AG20443 (cell line): ENCODE measurements around the gene TSPEAR.
"Not testable (repeated sequence)": the region's sequence is repeated elsewhere in the genome, so short reads cannot be mapped to it uniquely, and the experiment has no call there.

Experiments
- DNase-seq: peaks from one replicate; pipeline ENCODE4 v3.0.0; 2012; ENCODE audit warnings: low spot score, mixed read lengths

The TSPEAR gene

DNA sequence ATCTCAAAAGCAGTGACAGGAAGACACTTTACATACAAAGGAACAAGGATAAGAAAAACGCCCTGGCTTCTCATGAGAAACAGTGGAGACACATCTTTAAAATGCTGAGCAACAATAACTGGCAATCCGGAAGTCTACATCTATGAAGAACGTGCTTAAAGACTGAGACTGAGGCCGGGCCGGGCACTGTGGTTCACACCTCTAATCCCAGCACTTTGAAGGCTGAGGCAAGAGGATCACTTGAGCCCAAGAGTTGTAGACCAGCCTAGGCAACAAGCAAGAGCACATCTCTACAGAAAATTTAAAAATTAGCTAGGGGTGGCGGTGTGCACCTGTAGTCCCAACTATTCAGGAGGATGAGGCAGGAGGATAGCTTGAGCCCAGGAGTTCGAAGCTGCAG lies 27.3 kb downstream of the TSPEAR start:
- no peak for DNase-seq

- no peak for DNase-seq
These were observed 28.7 kb downstream of the TSPEAR start for GRCh38 chr21:44682580-44683151.

DNA sequence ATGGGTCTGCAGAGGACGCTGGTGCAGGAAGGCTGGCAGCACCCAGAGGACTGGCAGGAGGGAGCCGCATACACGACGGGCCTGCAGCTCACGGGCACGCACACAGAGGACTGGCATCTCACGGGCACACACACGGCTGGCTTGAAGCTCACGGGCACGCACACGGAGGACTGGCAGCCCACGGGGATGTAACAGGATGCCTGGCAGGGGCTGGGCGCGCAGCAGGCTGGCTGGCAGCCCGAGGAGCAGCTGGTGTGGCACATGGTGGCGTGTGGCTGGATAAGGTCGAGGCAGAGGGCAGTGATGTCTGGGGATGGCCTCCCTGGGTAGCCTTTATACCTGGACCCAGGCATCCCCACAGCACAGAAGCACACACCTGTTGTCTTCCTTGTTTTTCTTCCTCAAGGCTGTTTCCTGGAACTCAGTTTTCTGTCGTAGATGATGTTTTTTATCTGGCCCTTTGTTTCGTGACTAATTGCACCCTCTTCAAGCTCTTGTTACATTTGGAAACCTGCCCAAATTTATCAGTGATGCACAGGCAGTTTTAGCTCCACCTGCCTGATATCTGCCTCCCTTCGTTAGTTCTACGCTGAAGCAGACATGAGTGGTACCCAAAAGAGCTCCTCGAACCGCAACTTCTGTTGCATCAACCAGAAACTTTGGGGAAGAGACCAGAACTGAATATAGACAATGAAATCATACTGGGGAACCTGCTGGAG lies 29.4 kb downstream of the TSPEAR start, which contains the start of gene KRTAP12-1:
KRTAP12-1 (minus strand) TSS at position 303 of the 719 bp plus-strand sequence; CDS start at position 263, 40 bp downstream.
- no peak for DNase-seq

DNA sequence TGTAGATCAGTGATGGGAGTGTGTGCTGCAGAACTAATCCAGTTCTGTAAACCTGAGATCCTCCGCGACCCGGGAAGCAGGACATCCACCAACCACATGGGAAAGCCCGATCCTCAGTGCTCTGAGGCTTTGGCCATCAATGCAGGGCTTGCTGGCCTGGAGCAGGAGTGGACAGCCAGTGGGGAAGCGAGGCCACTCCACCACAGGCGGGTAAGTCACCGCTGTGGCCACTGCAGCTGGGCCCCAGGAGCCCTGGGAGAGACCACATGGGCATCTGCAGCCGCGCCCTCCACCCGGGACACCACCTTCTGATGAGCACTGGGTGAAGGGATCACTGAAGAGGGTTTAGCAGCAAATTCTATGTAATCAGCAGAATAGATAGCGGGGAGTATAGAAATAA lies 30.2 kb downstream of the TSPEAR start:
- no peak for DNase-seq

DNA sequence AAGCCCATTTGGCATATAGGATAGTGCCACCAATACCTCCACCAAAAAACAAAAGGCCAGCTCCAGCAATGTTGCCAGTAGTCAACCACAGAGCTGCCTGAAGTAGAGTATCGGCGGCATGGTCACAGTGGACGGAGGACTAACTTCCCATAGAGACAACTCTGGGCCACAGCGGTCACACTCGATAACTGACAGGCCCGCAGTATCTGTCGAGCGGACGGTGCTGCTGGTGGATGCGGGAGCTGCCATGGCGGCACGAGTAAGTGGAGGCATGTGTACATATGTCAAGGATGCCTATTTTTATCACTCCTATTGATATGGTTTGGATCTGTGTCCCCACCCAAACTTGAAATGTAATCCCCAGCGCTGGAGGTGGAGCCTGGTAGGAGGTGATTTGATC lies 33.5 kb downstream of the TSPEAR start:
- DNase-seq: no peak

DNA sequence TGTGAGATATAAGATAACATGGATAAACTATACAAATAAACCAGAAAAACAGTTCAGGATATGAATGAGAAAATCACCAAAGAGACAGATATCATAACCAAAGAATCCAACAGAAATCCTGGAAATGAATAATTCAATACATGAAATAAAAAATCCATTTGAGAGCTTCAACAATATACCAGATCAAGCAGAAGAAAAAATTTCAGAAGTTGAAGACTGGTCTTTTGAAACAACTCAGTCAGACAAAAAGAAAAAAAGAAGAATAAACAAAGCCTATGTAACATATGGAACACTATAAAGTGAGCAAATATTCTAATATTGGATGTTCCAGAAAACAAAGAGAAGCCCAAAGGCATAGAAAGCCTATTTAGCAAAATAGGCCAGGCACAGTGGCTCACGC lies 39.5 kb downstream of the TSPEAR start:
- no peak for DNase-seq

DNA sequence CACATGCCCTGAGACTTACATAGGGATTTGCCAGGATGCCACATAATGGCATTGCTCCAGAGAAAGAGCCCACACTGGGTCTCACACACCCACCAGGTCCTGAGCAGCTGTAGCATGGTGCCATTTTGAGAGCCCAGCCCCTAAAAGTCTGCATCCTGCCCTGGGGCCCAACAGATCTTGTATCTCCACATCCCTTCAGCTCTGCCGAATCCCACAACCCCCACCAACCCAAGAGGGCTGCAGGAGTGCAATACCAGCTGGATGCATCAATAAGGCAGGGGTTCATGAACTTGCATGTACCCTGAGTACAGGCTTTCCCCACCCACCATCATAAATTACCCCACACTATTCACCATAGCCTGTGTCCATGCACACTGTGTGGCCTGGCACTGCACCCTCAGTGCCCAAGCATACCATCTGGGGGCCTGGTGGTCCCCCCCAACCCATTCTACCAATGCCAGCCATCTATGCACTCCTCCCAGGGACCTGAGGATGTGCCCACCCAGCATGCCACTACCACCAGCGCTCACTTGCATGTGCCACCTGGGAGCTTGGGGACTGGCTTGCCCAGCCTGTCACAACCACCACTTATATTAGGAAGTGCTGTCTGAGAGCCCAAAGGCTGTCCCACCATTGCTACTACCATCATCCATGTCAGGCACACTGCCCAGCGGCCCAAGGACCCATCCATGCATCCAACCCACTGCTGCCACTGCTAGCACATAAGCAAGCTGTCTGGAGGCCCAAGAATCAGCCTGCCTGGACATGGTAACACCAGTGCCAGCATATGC lies 40.5 kb downstream of the TSPEAR start:
- DNase-seq: no peak

DNA sequence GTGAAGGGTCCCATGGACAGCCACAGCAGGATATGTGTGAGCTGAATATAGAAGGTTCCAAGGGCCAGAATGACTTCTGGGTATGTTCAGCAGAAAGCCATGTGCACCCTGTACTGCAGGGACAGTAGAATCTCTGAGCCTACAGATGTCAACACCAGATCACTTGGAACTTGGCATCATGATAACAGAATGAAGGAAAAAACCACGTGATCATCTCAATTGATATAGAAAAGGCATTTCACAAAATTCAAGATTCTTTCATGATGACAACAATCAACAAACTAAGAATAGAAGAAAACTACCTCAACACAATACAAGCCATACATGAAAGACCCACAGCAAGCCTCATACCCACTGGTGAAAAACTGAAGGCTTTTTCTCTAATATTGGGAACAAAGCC lies 43.8 kb downstream of the TSPEAR start:
- DNase-seq: no peak

DNA sequence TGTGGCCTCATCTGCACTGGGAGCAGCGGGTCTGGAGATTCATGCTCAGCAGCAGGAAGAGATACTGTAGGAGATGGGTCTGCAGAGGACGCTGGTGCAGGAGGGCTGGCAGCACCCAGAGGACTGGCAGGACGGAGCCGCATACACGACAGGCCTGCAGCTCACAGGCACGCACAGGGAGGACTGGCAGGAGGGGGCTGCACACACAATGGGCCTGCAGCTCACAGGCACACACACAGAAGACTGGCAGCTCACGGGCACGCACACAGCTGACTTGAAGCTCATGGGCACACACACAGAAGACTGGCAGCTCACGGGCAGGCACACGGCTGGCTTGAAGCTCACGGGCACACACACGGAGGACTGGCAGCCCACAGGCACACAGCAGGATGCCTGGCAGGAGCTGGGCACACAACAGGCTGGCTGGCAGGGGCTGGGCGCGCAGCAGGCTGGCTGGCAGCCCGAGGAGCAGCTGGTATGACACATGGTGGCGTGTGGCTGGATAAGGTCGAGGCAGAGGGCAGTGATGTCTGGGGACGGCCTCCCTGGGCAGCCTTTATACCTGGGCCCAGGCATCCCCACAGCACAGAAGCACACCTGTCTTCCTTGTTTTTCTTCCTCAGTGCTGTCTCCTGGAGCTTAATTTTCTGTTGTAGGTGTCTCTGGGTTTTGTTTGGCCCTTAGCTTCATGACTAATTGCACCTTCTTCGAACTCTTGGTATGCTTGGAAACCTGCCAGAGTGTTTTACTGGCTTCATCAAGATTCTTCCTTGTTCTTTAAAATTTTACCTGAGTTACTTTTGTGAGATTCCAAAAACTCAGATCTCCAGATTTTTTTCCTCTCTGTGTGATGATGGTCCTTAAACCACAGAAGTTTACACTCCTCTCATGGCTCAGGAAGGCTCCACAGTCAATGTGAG lies 44.7 kb downstream of the TSPEAR start, which contains the start of gene KRTAP12-2:
KRTAP12-2 (minus strand) TSS at position 527 of the 920 bp plus-strand sequence; CDS start at position 486, 41 bp downstream.
- no peak for DNase-seq

DNA sequence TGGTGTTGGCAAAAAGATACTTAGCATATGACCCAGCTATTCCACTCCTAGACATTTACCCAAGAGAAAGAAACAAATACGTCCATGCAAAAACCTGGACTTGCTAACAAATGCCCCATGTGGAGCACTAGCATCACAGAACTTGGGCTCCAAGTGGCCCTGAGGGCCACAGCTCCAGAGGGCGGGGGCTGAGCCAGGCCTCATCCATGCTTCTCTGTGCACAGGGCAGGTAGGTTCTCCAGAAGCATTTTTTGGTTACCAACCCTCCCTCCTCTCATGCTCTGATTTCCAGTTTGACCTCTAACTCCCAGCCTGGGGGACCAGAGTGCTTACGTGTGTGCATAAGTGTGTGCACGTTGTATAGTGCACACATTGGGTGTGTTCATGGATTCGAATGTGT lies 46.7 kb downstream of the TSPEAR start:
- DNase-seq: no peak

- not testable (repeated sequence) for DNase-seq
These were observed 49.8 kb downstream of the TSPEAR start for GRCh38 chr21:44661567-44661966.

GRCh38 chr21:44658913-44659595 lies 52.3 kb downstream of the TSPEAR start:
- no peak for DNase-seq

- DNase-seq: no peak
These were observed 52.8 kb downstream of the TSPEAR start for GRCh38 chr21:44658541-44658910.

- no peak for DNase-seq
These were observed 53.5 kb downstream of the TSPEAR start, which contains the start of gene KRTAP12-3 for GRCh38 chr21:44657635-44658540. KRTAP12-3 (plus strand) TSS chr21:44657932; CDS start chr21:44657980, 48 bp downstream.

DNA sequence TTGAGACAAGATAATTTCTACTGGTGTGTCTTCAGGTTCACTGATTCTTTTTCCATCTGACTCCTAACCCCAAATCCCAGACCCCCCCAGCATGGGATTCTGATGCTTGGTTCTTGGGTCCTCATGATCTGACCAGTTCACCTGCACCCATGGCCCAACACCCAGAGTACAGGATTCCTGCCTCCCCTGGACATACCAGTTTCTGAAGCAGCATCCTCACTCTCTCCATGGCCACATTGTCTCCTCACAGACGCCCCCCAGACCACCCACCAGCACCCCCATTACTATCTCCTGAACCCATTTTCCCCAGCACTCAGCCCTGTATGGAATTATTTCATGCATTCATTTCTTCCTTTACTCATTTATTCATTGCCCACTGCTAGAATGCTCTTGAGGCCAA lies 54.5 kb downstream of the TSPEAR start:
- DNase-seq: no peak

GRCh38 chr21:44654576-44655175 lies 56.7 kb downstream of the TSPEAR start, which contains the start of gene KRTAP12-4:
KRTAP12-4 (minus strand) TSS chr21:44654659; CDS start chr21:44654614, 45 bp downstream.
- DNase-seq: no peak

GRCh38 chr21:44653656-44654575 lies 57.5 kb downstream of the TSPEAR start:
- no peak for DNase-seq

DNA sequence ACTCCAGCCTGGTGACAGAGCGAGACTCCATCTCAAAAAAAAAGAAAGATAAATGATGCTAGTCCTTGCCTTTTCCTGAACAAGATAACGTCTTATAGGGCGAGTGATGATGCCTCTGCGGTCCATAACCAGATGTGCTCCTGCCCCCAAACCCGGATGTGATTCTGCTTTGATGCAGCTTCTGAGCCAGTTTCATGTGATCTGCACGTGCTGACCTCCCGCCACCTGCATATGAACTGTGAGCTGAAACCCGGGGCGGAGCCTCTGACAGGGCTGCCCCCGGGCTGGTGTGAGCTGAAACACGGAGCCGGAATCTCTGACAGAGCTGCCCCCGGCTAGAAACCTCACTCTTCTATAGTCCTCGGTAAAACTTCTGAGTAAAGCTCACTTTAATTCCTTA lies 58.2 kb downstream of the TSPEAR start:
- DNase-seq: no peak
